Smooth muscle cell (in vitro differentiated cells): ENCODE measurements around the gene SNRPD1. TPM values are rescaled to one million over a fixed set of nuclear protein-coding genes. Genes with fewer than 3 reads are reported as not detected.

Experiments used
- DNase-seq: peaks from one replicate; lab custom pipeline; 2025; ENCODE audit not compliant: unreplicated experiment; lab: John Stamatoyannopoulos, UW
- H2AFZ ChIP-seq: fragments of 200-600 bp; sonication (generic); 2 replicates; pipeline ENCODE4 v1.6.0; 2016; ENCODE audit warnings: antibody characterized with exemption, low read depth, mild to moderate bottlenecking
- H3F3A ChIP-seq: fragments of 200-600 bp; sonication (generic); 2 replicates; pipeline ENCODE4 v1.6.0; 2017; ENCODE audit warnings: antibody characterized with exemption, low read depth
- H3K27ac ChIP-seq: fragments of 200-600 bp; sonication (generic); 2 replicates; pipeline ENCODE4 v1.5.1; 2016; ENCODE audit warnings: low read depth, mild to moderate bottlenecking
- H3K27me3 ChIP-seq: fragments of 200-600 bp; sonication (generic); 2 replicates; pipeline ENCODE4 v1.6.1; 2016; ENCODE audit warnings: low read depth, mild to moderate bottlenecking
- H3K36me3 ChIP-seq: fragments of 200-600 bp; sonication (generic); 2 replicates; pipeline ENCODE4 v1.5.1; 2016; ENCODE audit warnings: low read depth
- H3K4me1 ChIP-seq: fragments of 200-600 bp; sonication (generic); 2 replicates; pipeline ENCODE4 v1.5.1; 2016; ENCODE audit warnings: low read depth
- H3K4me2 ChIP-seq: fragments of 200-600 bp; sonication (generic); 2 replicates; pipeline ENCODE4 v1.6.0; 2016; ENCODE audit warnings: mild to moderate bottlenecking
- H3K4me3 ChIP-seq: fragments of 200-600 bp; sonication (generic); 2 replicates; pipeline ENCODE4 v1.5.1; 2016; ENCODE audit warnings: mild to moderate bottlenecking
- H3K79me2 ChIP-seq: fragments of 200-600 bp; sonication (generic); 2 replicates; pipeline ENCODE4 v1.6.0; 2016; ENCODE audit warnings: low read depth, mild to moderate bottlenecking
- H3K9ac ChIP-seq: fragments of 200-600 bp; sonication (generic); 2 replicates; pipeline ENCODE4 v1.6.0; 2016; ENCODE audit warnings: low read depth
- H3K9me3 ChIP-seq: fragments of 200-600 bp; sonication (generic); replicated peaks from 2 replicates; pipeline ENCODE4 v1.5.1; 2016; ENCODE audit warnings: low read depth
- H4K20me1 ChIP-seq: fragments of 200-600 bp; sonication (generic); 2 replicates; pipeline ENCODE4 v1.6.0; 2016; ENCODE audit warnings: low read depth
- CTCF ChIP-seq: fragments of 200-600 bp; sonication (generic); IDR thresholded peaks from 2 replicates; pipeline ENCODE4 v1.5.1; 2017; ENCODE audit warnings: borderline replicate concordance, mild to moderate bottlenecking, antibody characterized with exemption; ENCODE audit not compliant: insufficient read depth, poor library complexity, severe bottlenecking
- WGBS: methylation state at CpG from one replicate; pipeline ENCODE4 v1.1.7; 2016; ENCODE audit warnings: low lambda C conversion rate; 5-methylcytosine and 5-hydroxymethylcytosine counted together
- polyA plus RNA-seq: library from polyadenylated mRNA; unstranded; fragments of >200 nt; fragmentation: Nextera tagmentation; extraction: Ambion mirVana; gene quantifications from 2 replicates; pipeline ENCODE4 v1.2.1, GENCODE V29; 2016
- total RNA-seq: library from RNA; depleted of rRNA; stranded (reverse); fragments of >200 nt; gene quantifications from 2 replicates; pipeline ENCODE4 v1.2.3, GENCODE V29; 2014

SNRPD1 gene
- total and polyA plus RNA-seq, 2 experiments from 2014 or later, result 23.0 to 129 TPM

DNA sequence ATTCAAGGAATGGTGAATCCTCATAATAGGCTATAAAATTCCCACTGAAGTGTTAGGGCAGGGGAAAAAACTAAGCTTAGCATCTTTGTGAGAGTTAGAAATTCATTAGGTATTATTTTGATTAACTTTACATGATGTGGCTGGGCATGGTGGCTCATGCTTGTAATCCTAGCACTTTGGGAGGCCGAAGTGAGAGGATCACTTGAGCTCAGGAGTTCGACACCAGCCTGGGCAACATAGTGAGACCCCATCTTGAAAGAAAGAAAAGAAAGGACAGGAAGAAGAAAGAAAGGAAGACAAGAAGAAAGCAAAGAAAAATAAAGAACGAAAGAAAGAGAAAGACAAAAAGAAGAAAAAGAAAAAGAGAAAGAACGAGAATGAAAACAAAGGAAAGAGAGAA lies 40.0 kb downstream of the SNRPD1 start:
- 92% methylated on average over 4 of the region's 4 CpGs for WGBS
- no peak for TF ChIP-seq CTCF
- no peaks in the 10 kb centered on the region for H3F3A ChIP-seq
- H3K36me3 ChIP-seq, result no peaks in the 10 kb centered on the region
- no peaks in the 10 kb centered on the region for H3K79me2 ChIP-seq
- no peaks in the 10 kb centered on the region for H3K27me3 ChIP-seq
- H3K4me1 ChIP-seq, result no peaks in the 10 kb centered on the region
- no peaks in the 10 kb centered on the region for H3K9me3 ChIP-seq
- no peak overlapping the region for H3K27ac ChIP-seq
- no peak overlapping the region for H3K9ac ChIP-seq
- no peak for DNase-seq
- H3K4me3 ChIP-seq, result no peak overlapping the region
- H4K20me1 ChIP-seq, result no peaks in the 10 kb centered on the region
- H2AFZ ChIP-seq, result no peak overlapping the region
- H3K4me2 ChIP-seq, result no peak overlapping the region

DNA sequence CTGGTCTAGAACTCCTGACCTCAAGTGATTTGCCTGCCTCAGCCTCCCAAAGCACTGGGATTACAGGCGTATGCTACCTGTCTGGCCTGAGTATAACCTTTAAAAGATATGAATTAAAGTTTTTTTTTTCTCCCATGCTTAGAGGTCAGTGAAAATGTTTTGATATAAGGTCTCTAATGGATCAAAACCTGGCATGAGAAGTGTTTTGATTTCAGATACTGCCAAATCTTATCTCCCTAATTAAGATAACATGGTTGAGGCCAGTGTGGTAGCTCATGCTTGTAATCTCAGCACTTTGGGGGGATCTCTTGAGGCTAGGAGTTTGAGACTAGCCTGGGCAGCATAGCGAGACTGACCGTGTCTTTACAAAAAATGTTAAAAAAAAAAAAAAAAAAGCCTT lies 41.2 kb downstream of the SNRPD1 start:
- no peaks in the 10 kb centered on the region for H3K27me3 ChIP-seq
- H3K27ac ChIP-seq, result no peak overlapping the region
- TF ChIP-seq CTCF, result no peak
- H2AFZ ChIP-seq, result no peak overlapping the region
- no peak overlapping the region for H3K4me3 ChIP-seq
- no peaks in the 10 kb centered on the region for H3F3A ChIP-seq
- H3K4me1 ChIP-seq, result no peaks in the 10 kb centered on the region
- DNase-seq, result no peak
- no peaks in the 10 kb centered on the region for H3K79me2 ChIP-seq
- H3K9ac ChIP-seq, result no peak overlapping the region
- H4K20me1 ChIP-seq, result no peaks in the 10 kb centered on the region
- no peak overlapping the region for H3K4me2 ChIP-seq
- H3K9me3 ChIP-seq, result no peaks in the 10 kb centered on the region
- no peaks in the 10 kb centered on the region for H3K36me3 ChIP-seq
- WGBS, result 98% methylated on average over 3 of the region's 3 CpGs

DNA sequence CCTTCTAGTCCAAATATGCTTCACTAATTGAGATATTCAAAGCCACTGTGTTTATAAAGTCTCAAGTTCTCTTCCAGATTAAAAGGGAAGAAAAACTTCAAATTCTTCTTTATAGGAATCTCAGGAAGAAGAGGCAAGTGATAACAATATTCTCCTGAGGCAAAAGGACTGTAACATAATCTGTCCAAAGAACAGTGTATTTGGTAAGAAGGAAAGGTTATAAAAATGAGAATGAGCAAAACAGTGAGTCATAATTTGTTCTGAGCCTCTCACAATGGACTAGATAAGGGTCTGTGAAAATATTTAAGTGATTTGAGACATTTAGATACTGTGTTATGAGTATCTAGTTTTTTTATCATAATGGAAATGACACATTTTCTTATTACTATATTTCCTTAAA lies 44.3 kb downstream of the SNRPD1 start:
- DNase-seq, result no peak
- no peak overlapping the region for H2AFZ ChIP-seq

More for the DNA sequence above, 44.3 kb downstream of the SNRPD1 start:
- Histone ChIP-seq H3K4me1 (no peaks in the 10 kb centered on the region), H3K4me3 (no peak overlapping the region), H3K9ac (no peak overlapping the region), H3K36me3 (no peaks in the 10 kb centered on the region), H3K27ac (no peak overlapping the region), H3K9me3 (no peaks in the 10 kb centered on the region), H3K4me2 (no peak overlapping the region), H3F3A (no peaks in the 10 kb centered on the region), H3K79me2 (no peaks in the 10 kb centered on the region), H3K27me3 (no peaks in the 10 kb centered on the region), H4K20me1 (no peaks in the 10 kb centered on the region)
- TF ChIP-seq CTCF, result no peak
